DND-41 (cell line): ENCODE measurements around the gene AOPEP.

Experiments
- ATAC-seq: fragments of 200-7000 bp; cut with Tn5 transposase; 3 replicates; pipeline ENCODE4 v1.9.1; 2021; ENCODE audit warnings: low read depth; ENCODE audit not compliant: insufficient read depth
- DNase-seq: peaks from one replicate; pipeline ENCODE4 v3.0.0-alpha.2; 2020
- H2AFZ ChIP-seq: 2 replicates; pipeline ENCODE4 v1.6.0; 2012; ENCODE audit warnings: low read depth, low read length
- H3K27ac ChIP-seq: 2 replicates; pipeline ENCODE4 v1.5.1; 2012; ENCODE audit warnings: low read length, inconsistent platforms
- H3K27me3 ChIP-seq: fragments of 200-600 bp; sonication (generic); 2 replicates; pipeline ENCODE4 v1.6.0; 2012; ENCODE audit warnings: low read length, mild to moderate bottlenecking, inconsistent platforms; ENCODE audit not compliant: insufficient read depth, poor library complexity
- H3K36me3 ChIP-seq: 2 replicates; pipeline ENCODE4 v1.5.1; 2012; ENCODE audit warnings: low read length, inconsistent platforms; ENCODE audit not compliant: insufficient read depth
- H3K4me1 ChIP-seq: 2 replicates; pipeline ENCODE4 v1.5.1; 2012; ENCODE audit warnings: mild to moderate bottlenecking, low read length; ENCODE audit not compliant: insufficient read depth
- H3K4me2 ChIP-seq: 2 replicates; pipeline ENCODE4 v1.6.0; 2012; ENCODE audit warnings: mild to moderate bottlenecking, moderate library complexity, low read length, inconsistent platforms; ENCODE audit not compliant: insufficient read depth
- H3K4me3 ChIP-seq, 2 experiments: fragments of 200-600 bp in 1 of 2; shearing (Covaris generic) in 1 of 2; 2 replicates each; pipeline ENCODE4 v1.5.1; 2012 to 2016; ENCODE audit warnings: inconsistent platforms in 2 of 2, low read length in 2 of 2, mild to moderate bottlenecking in 2 of 2, low read depth in 1 of 2, moderate library complexity in 1 of 2
- H3K79me2 ChIP-seq: 2 replicates; pipeline ENCODE4 v1.6.0; 2012; ENCODE audit warnings: low read length, inconsistent platforms; ENCODE audit not compliant: insufficient read depth
- H3K9ac ChIP-seq: 2 replicates; pipeline ENCODE4 v1.6.0; 2012; ENCODE audit warnings: low read depth, mild to moderate bottlenecking, inconsistent platforms, low read length, moderate library complexity
- H3K9me3 ChIP-seq: 2 replicates; pipeline ENCODE4 v1.5.1; 2012; ENCODE audit warnings: low read length, moderate library complexity, mild to moderate bottlenecking, inconsistent platforms; ENCODE audit not compliant: insufficient read depth, severe bottlenecking
- H4K20me1 ChIP-seq: 2 replicates; pipeline ENCODE4 v1.6.0; 2012; ENCODE audit warnings: low read length; ENCODE audit not compliant: insufficient read depth
- EZH2 ChIP-seq: IDR thresholded peaks from 3 replicates; pipeline ENCODE4 v1.6.1; 2012; ENCODE audit warnings: borderline replicate concordance, low read depth, mild to moderate bottlenecking, moderate library complexity, low read length, inconsistent platforms; ENCODE audit not compliant: severe bottlenecking
- TF ChIP-seq, protein P1 (sequence below): IDR thresholded peaks from 2 replicates; pipeline ENCODE4 v1.5.1; 2012; ENCODE audit warnings: borderline replicate concordance, low read length, moderate library complexity, mild to moderate bottlenecking; ENCODE audit not compliant: poor library complexity, severe bottlenecking; ENCODE audit errors: extremely low read depth

The AOPEP gene

DNA sequence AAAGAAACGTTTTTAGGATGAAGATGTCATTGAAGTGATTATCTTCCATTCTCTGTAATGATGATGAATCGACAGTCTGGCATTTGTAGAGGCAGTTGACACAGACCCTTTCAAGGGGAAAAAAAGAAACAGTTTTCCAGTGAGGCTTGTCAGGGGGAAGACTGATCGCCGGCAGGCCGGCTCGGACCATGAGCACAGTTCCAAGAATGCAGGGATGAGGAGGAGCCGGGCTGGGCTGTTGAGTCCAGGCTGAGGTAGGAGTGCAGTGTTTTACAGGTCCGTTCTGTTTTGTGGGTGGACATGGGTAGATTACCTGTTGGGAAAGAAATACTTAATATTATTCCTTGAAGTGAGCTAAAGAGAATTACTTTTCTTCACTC is 194.6 kb downstream of the AOPEP start:
- no peaks in the 10 kb centered on the region for H3K4me1 ChIP-seq
- no peak overlapping the region for H3K4me2 ChIP-seq
- H4K20me1 ChIP-seq: 0 out of 2 replicates have a peak, but pooled peaks cover 6% of the 10 kb centered on the region
- no peak overlapping the region for H3K27ac ChIP-seq
- no peaks in the 10 kb centered on the region for H3K36me3 ChIP-seq
- ATAC-seq (no peak), DNase-seq (no peak)
- H3K27me3 ChIP-seq: no peaks in the 10 kb centered on the region
- TF ChIP-seq, protein P1, sequence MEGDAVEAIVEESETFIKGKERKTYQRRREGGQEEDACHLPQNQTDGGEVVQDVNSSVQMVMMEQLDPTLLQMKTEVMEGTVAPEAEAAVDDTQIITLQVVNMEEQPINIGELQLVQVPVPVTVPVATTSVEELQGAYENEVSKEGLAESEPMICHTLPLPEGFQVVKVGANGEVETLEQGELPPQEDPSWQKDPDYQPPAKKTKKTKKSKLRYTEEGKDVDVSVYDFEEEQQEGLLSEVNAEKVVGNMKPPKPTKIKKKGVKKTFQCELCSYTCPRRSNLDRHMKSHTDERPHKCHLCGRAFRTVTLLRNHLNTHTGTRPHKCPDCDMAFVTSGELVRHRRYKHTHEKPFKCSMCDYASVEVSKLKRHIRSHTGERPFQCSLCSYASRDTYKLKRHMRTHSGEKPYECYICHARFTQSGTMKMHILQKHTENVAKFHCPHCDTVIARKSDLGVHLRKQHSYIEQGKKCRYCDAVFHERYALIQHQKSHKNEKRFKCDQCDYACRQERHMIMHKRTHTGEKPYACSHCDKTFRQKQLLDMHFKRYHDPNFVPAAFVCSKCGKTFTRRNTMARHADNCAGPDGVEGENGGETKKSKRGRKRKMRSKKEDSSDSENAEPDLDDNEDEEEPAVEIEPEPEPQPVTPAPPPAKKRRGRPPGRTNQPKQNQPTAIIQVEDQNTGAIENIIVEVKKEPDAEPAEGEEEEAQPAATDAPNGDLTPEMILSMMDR: no peak
- TF ChIP-seq EZH2: no peak
- H3K9ac ChIP-seq: no peak overlapping the region
- H3K4me3 ChIP-seq: no peak overlapping the region
- no peaks in the 10 kb centered on the region for H3K79me2 ChIP-seq
- no peaks in the 10 kb centered on the region for H3K9me3 ChIP-seq
- no peak overlapping the region for H2AFZ ChIP-seq

GRCh38 chr9:94921656-94922055 is 195.2 kb downstream of the AOPEP start:
- H3K9me3 ChIP-seq: no peaks in the 10 kb centered on the region
- ATAC-seq: no peak
- no peak overlapping the region for H2AFZ ChIP-seq
- 0 out of 2 replicates have a peak, but pooled peaks cover 6% of the 10 kb centered on the region for H4K20me1 ChIP-seq
- H3K27me3 ChIP-seq: no peaks in the 10 kb centered on the region
- no peaks in the 10 kb centered on the region for H3K79me2 ChIP-seq
- no peaks in the 10 kb centered on the region for H3K4me1 ChIP-seq
- TF ChIP-seq, protein P1: no peak
- no peak for TF ChIP-seq EZH2
- H3K36me3 ChIP-seq: no peaks in the 10 kb centered on the region
- no peak overlapping the region for H3K27ac ChIP-seq
- DNase-seq: no peak
- H3K4me2 ChIP-seq: no peak overlapping the region
- H3K9ac ChIP-seq: no peak overlapping the region
- H3K4me3 ChIP-seq: no peak overlapping the region

- H3K4me1 ChIP-seq: no peaks in the 10 kb centered on the region
- no peak overlapping the region for H3K27ac ChIP-seq
- ATAC-seq (no peak), DNase-seq (no peak)
- H3K4me3 ChIP-seq: no peak overlapping the region
- no peak overlapping the region for H3K9ac ChIP-seq
- 0 out of 2 replicates have a peak, but pooled peaks cover 6% of the 10 kb centered on the region for H4K20me1 ChIP-seq
- H3K9me3 ChIP-seq: no peaks in the 10 kb centered on the region
- no peaks in the 10 kb centered on the region for H3K79me2 ChIP-seq
- TF ChIP-seq, protein P1: no peak
- TF ChIP-seq EZH2: no peak
- no peak overlapping the region for H3K4me2 ChIP-seq
- no peaks in the 10 kb centered on the region for H3K36me3 ChIP-seq
- H3K27me3 ChIP-seq: no peaks in the 10 kb centered on the region
- H2AFZ ChIP-seq: no peak overlapping the region
Measured at GRCh38 chr9:94922098-94922607, 195.7 kb downstream of the AOPEP start.

DNA sequence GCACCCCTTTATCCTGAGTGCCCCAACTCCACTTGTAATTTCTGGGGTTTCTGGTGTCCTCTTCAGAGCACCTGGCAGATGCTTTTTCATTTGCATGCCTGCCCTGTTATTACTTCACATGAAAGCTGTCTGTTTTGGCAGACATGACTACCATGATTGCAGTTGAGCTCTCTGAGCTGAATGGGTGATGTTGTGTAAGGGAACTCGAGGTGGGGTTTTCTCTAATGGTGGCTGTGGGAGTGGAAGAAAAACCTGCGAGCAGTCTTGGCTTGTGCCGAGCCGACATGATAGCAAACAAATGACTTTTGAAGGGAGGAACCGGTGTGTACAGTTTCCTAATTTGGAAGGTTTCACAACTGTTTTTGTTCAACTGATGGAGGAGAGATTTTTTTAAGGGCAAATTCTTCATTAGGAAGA is 196.2 kb downstream of the AOPEP start:
- no peaks in the 10 kb centered on the region for H3K79me2 ChIP-seq
- H2AFZ ChIP-seq: no peak overlapping the region
- DNase-seq: no peak
- no peak overlapping the region for H3K4me2 ChIP-seq
- no peak overlapping the region for H3K27ac ChIP-seq
- H3K4me3 ChIP-seq: no peak overlapping the region
- H4K20me1 ChIP-seq: 0 out of 2 replicates have a peak, but pooled peaks cover 6% of the 10 kb centered on the region
- no peaks in the 10 kb centered on the region for H3K9me3 ChIP-seq
- no peak overlapping the region for H3K9ac ChIP-seq
- no peak for ATAC-seq
- no peaks in the 10 kb centered on the region for H3K4me1 ChIP-seq
- H3K27me3 ChIP-seq: no peaks in the 10 kb centered on the region
- H3K36me3 ChIP-seq: no peaks in the 10 kb centered on the region
- TF ChIP-seq EZH2: no peak
- TF ChIP-seq, protein P1: no peak
